Activated CD4-positive, alpha-beta memory T cell treated with anti-CD3 and anti-CD28 coated beads, Interleukin-2, amount 10 ng/mL, durations not matched to agents 7 days and 5 days (primary cell): ENCODE measurements around the gene CCDC177. TPM values are rescaled to one million over a fixed set of nuclear protein-coding genes. Genes with fewer than 3 reads are reported as not detected.
"Not testable (repeated sequence)": the region's sequence is repeated elsewhere in the genome, so short reads cannot be mapped to it uniquely, and the experiment has no call there.

Experiments
- CTCF ChIA-PET: fragments of 350-600 bp; sonication (Branson Sonifier 250); formaldehyde crosslinking; loops from one replicate; lab custom pipeline; 2021; ENCODE audit warnings: antibody characterized with exemption, inconsistent platforms; lab: Charles Lee
- POLR2A ChIA-PET: fragments of 350-600 bp; sonication (Branson Sonifier 250); formaldehyde crosslinking; loops from one replicate; lab custom pipeline; 2021; ENCODE audit warnings: antibody characterized with exemption; lab: Charles Lee
- DNase-seq: peaks from one replicate; pipeline ENCODE4 v3.0.0-alpha.2; 2020
- H3K27ac Mint-ChIP-seq: one replicate; pipeline ENCODE4 v1.8.0; 2021; ENCODE audit warnings: mild to moderate bottlenecking, mixed read lengths
- H3K27me3 Mint-ChIP-seq: one replicate; pipeline ENCODE4 v1.8.0; 2021; ENCODE audit warnings: mixed read lengths
- H3K36me3 Mint-ChIP-seq: one replicate; pipeline ENCODE4 v1.8.0; 2021; ENCODE audit warnings: low read depth, mixed read lengths
- H3K4me1 Mint-ChIP-seq: one replicate; pipeline ENCODE4 v1.8.0; 2021; ENCODE audit warnings: mixed read lengths
- H3K4me3 Mint-ChIP-seq: one replicate; pipeline ENCODE4 v1.8.0; 2021; ENCODE audit warnings: mild to moderate bottlenecking, mixed read lengths
- H3K9me3 Mint-ChIP-seq: one replicate; pipeline ENCODE4 v1.8.0; 2021; ENCODE audit warnings: mixed read lengths
- total RNA-seq, 2 experiments: library from RNA; stranded (reverse); gene quantifications; one replicate each; pipeline ENCODE4 v1.2.3, GENCODE V29; 2021

Gene CCDC177
- total RNA-seq, 2 experiments from 2014 or later: not detected

- ChIA-PET CTCF (interaction anchor here (0.8 to 3.0 kb wide), 11 partner anchors 8 to 113 kb away, joined by 3 to 18 read pairs (median 4); no protein-coding TSS in a partner anchor), POLR2A (interaction anchor here (1.0 to 5.4 kb wide), 17 partner anchors 8 to 215 kb away, joined by 3 to 118 read pairs (median 17); partner anchors contain the start of genes ERH, SLC39A9 and SRSF5)
- peaks cover 40% of the 10 kb centered on the region for H3K36me3 Mint-ChIP-seq
- peak overlapping the region; percentile 97 for H3K27ac Mint-ChIP-seq
- no peaks in the 10 kb centered on the region for H3K27me3 Mint-ChIP-seq
- no peak for DNase-seq
- peaks cover 68% of the 10 kb centered on the region for H3K4me1 Mint-ChIP-seq
- H3K4me3 Mint-ChIP-seq: peak overlapping the region; percentile 96
- H3K9me3 Mint-ChIP-seq: no peaks in the 10 kb centered on the region
Measured at GRCh38 chr14:69612783-69613130, 38.1 kb upstream of the CCDC177 start.

GRCh38 chr14:69612014-69612782 is 37.5 kb upstream of the CCDC177 start:
- CTCF ChIA-PET: interaction anchor here (0.7 to 3.0 kb wide), 11 partner anchors 13 to 155 kb away, joined by 3 to 18 read pairs (median 3); partner anchors contain the start of gene SRSF5

DNA sequence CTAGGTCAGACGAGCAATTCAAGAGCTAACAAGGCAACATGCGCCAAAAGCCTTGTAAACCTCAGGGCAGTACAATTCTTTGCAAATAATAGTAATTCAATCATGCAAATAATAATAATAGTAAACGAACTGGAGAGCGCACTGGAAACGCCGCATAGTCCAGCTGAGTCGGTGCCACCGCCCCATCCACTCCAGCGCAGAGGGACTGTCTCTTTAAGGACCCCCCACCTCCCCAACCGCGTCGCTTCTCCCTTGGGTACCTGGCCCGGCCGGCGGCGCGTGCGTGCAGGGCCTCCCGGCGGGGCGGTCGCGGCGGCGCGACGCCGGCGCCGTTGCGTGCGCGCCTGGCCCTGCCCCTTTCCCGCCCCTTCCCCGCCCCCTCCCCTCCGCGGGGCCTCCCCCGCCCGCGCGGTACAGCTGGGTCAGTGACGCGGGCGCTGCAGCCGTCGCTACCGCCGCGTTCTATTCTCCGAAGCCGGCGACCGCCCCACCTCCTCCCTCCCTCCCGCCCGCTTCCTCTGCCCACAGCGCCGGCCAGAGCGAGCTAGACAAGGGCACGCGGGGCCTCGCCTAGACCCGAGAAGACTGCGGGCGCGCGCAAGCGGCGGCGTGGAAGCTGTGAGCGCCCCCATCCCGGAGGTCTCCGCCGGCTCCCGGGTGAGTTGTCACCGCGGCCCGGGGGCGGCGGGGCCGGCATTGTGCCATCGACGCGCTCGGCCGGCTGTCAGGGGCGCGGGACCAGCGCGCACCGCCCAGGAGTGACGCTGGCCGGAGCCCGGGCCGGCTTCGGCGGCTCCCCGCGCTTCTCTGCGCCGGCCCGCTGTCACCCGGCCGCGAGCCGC is 36.7 kb upstream of the CCDC177 start, which contains the start of gene SUSD6:
Gene SUSD6, plus strand, starts transcription at position 425 of the 842 bp plus-strand sequence. CDS start 46,997 bp downstream, outside the sequence.
- ChIA-PET POLR2A (interaction anchor here (0.7 to 5.4 kb wide), 25 partner anchors 9 to 459 kb away, joined by 3 to 118 read pairs (median 6); partner anchors contain the start of genes DCAF5, ERH, SLC39A9 and SRSF5), CTCF (interaction anchor here (0.7 to 3.0 kb wide), 8 partner anchors 18 to 155 kb away, joined by 3 to 18 read pairs (median 4); partner anchors contain the start of gene SRSF5)
- H3K27ac Mint-ChIP-seq: peak within 1 kb of the TSS; percentile 97
- H3K4me1 Mint-ChIP-seq: peaks cover 56% of the 10 kb centered on the region
- H3K36me3 Mint-ChIP-seq: peaks cover 27% of the 10 kb centered on the region
- H3K27me3 Mint-ChIP-seq: no peaks in the 10 kb centered on the region
- peak; percentile 91 for DNase-seq
- no peaks in the 10 kb centered on the region for H3K9me3 Mint-ChIP-seq
- H3K4me3 Mint-ChIP-seq: peak within 1 kb of the TSS; percentile 96

More at GRCh38 chr14:69612014-69612782, 37.5 kb upstream of the CCDC177 start:
- Mint-ChIP-seq H3K4me3 (peak overlapping the region; percentile 96), H3K27ac (peak overlapping the region; percentile 97), H3K4me1 (peaks cover 64% of the 10 kb centered on the region), H3K9me3 (no peaks in the 10 kb centered on the region), H3K36me3 (peaks cover 35% of the 10 kb centered on the region), H3K27me3 (no peaks in the 10 kb centered on the region)
- DNase-seq: peak; percentile 53
- POLR2A ChIA-PET: interaction anchor here (0.6 to 5.4 kb wide), 24 partner anchors 9 to 460 kb away, joined by 3 to 118 read pairs (median 6); partner anchors contain the start of genes DCAF5, ERH, SLC39A9 and SRSF5

DNA sequence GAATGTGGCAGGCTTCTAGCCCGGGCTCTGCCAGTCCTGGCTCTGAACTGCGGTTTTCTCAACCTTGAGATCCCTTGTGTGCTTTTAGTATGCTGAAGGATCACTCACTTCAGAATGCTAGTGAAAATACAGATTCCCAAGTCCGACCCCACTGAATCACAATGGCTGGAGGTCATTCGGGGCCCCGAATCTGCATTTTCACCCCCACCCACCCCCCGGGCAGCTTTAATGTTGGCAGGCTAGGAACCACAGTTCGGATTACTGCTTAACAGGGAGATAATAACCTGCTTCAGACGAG is 36.2 kb upstream of the CCDC177 start:
- Mint-ChIP-seq H3K27ac (peak overlapping the region; percentile 86), H3K9me3 (no peaks in the 10 kb centered on the region), H3K4me3 (peak overlapping the region; percentile 81), H3K27me3 (no peaks in the 10 kb centered on the region), H3K4me1 (peaks cover 51% of the 10 kb centered on the region), H3K36me3 (peaks cover 21% of the 10 kb centered on the region)
- POLR2A ChIA-PET: interaction anchor here (0.7 to 5.4 kb wide), 18 partner anchors 11 to 213 kb away, joined by 3 to 118 read pairs (median 14); partner anchors contain the start of genes ERH, SLC39A9 and SRSF5
- CTCF ChIA-PET: interaction anchor here (0.8 to 3.0 kb wide), 7 partner anchors 18 to 156 kb away, joined by 3 to 18 read pairs (median 5); partner anchors contain the start of gene SRSF5
- no peak for DNase-seq

GRCh38 chr14:69610020-69610873 is 35.6 kb upstream of the CCDC177 start:
- H3K4me1 Mint-ChIP-seq: peaks cover 47% of the 10 kb centered on the region
- peaks cover 16% of the 10 kb centered on the region for H3K36me3 Mint-ChIP-seq
- no peak for DNase-seq
- peak overlapping the region; percentile 86 for H3K27ac Mint-ChIP-seq
- H3K27me3 Mint-ChIP-seq: no peaks in the 10 kb centered on the region
- ChIA-PET POLR2A (interaction anchor here (0.8 to 5.4 kb wide), 15 partner anchors 10 to 213 kb away, joined by 3 to 118 read pairs (median 23); partner anchors contain the start of genes ERH, SLC39A9 and SRSF5), CTCF (interaction anchor here (1.0 to 3.0 kb wide), 5 partner anchors 64 to 117 kb away, joined by 5 to 18 read pairs (median 11); no protein-coding TSS in a partner anchor)
- no peaks in the 10 kb centered on the region for H3K9me3 Mint-ChIP-seq
- H3K4me3 Mint-ChIP-seq: peak overlapping the region; percentile 81

DNA sequence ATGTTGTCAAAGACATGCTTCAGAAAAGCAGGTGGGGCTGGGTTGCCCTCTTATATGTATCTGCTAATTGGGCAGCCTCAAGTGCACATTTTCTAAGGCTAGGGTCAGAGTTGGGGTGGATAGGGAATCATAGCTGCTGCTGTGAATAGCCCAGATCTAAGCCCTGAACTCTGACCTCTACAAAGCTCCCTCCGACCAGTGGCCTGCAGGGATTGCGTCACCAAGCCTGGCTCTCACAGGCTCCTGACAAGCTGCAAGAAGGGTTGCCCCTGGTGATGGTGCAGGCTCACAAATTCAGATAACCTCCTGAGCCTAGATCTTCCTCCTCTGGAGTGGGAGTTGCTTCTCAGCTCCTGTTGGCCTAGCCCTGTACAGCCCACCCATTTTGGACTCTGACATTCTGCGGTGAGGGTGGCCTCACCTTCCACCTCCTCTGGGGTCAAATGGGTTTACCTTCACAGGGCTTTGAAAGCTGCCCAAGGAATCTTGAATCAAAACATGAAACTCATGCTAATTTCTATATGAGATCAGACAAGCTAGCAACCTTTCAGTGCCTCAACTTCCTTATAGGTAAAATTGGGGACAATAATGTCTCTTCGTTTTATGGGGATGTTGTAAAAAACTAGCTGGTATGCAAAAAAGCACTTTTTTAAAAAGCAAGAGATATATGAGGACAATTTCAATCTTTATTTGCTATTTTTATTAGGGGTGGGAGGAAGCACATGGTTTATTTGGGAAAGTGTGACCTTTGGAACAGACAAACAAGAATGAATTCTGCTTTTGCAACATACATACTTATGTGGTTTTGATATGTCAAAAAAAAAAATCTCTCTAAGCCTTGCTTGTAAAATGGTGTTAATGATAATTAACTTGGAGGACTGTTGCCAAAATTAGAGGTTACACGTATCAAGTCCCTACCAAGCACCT is 31.9 kb upstream of the CCDC177 start:
- H3K9me3 Mint-ChIP-seq: no peaks in the 10 kb centered on the region
- H3K4me3 Mint-ChIP-seq: no peak overlapping the region
- ChIA-PET POLR2A (interaction anchor here (0.8 to 2.5 kb wide), 5 partner anchors 8 to 160 kb away, joined by 3 to 12 read pairs (median 4); no protein-coding TSS in a partner anchor), CTCF (interaction anchor here (1.3 to 3.2 kb wide), 2 partner anchors 77 to 121 kb away, joined by 3 to 18 read pairs; no protein-coding TSS in a partner anchor)
- no peak for DNase-seq
- no peaks in the 10 kb centered on the region for H3K36me3 Mint-ChIP-seq
- H3K27me3 Mint-ChIP-seq: no peaks in the 10 kb centered on the region
- H3K4me1 Mint-ChIP-seq: peaks cover 30% of the 10 kb centered on the region
- H3K27ac Mint-ChIP-seq: no peak overlapping the region

DNA sequence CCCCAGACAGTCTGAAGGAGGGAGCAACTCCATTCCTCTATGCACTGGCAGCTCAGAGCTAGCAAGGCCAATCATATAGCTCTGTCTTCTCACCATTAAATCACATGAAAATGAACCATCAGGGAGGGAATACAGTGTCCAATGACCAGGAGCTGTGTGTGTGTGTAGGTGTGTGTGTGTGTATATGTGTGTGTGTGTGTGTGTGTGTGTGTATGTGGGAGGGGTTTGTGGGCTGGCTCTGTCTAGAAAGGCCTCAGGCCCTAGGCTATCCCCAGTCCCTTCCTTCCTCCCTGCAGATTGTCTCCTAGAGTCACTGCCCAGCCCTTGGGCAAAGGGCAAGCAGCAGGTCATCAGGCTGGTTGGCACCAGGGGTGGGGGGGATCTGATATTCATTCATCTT is 31.1 kb upstream of the CCDC177 start:
- H3K4me3 Mint-ChIP-seq: no peak overlapping the region
- H3K36me3 Mint-ChIP-seq: no peaks in the 10 kb centered on the region
- ChIA-PET POLR2A (interaction anchor here (0.9 to 2.5 kb wide), 4 partner anchors 9 to 161 kb away, joined by 3 to 12 read pairs (median 4); partner anchors contain the start of gene SRSF5), CTCF (interaction anchor here (0.7 to 3.2 kb wide), 8 partner anchors 8 to 179 kb away, joined by 3 to 18 read pairs (median 4); no protein-coding TSS in a partner anchor)
- no peak for DNase-seq
- H3K27me3 Mint-ChIP-seq: no peaks in the 10 kb centered on the region
- no peak overlapping the region for H3K27ac Mint-ChIP-seq
- H3K4me1 Mint-ChIP-seq: peaks cover 26% of the 10 kb centered on the region
- no peaks in the 10 kb centered on the region for H3K9me3 Mint-ChIP-seq

- Mint-ChIP-seq H3K27me3 (no peaks in the 10 kb centered on the region), H3K4me1 (peaks cover 4% of the 10 kb centered on the region), H3K27ac (no peak overlapping the region), H3K36me3 (no peaks in the 10 kb centered on the region), H3K4me3 (no peak overlapping the region), H3K9me3 (no peaks in the 10 kb centered on the region)
- POLR2A ChIA-PET: interaction anchor here (0.7 kb wide), 1 partner anchor 11 kb away, joined by 3 read pairs; the partner anchor contains the start of gene SUSD6
- no peak for DNase-seq
- CTCF ChIA-PET: interaction anchor here (0.7 to 1.6 kb wide), 4 partner anchors 21 to 651 kb away, joined by 3 to 4 read pairs (median 4); no protein-coding TSS in a partner anchor
Measured at GRCh38 chr14:69600304-69600891, 25.7 kb upstream of the CCDC177 start.

GRCh38 chr14:69599431-69599830 is 24.8 kb upstream of the CCDC177 start:
- H3K36me3 Mint-ChIP-seq, H3K4me1 Mint-ChIP-seq, H3K27me3 Mint-ChIP-seq, H3K27ac Mint-ChIP-seq, H3K9me3 Mint-ChIP-seq, DNase-seq, POLR2A ChIA-PET, H3K4me3 Mint-ChIP-seq: not testable (repeated sequence)
- CTCF ChIA-PET: interaction anchor here (0.7 to 2.1 kb wide), 5 partner anchors 94 to 652 kb away, joined by 3 to 6 read pairs (median 4); no protein-coding TSS in a partner anchor

DNA sequence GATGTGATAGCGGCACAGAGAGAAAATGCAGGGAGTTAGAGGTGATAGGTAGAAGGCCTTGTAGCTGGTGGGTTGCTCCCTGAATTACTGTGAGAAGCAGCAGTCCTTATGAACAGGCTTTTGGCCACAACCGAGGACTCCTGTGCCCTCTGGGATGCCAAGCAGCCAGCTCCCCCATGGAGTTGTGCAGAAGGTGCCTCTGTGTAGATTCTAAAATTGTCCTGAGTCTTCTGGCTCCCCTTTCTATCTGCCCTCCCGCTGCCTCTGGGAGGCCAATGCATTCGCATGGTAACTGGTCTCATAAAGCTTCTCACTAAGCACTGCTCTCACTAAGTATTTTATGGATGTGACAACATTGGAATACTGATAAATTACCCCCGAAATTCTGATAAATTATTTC is 20.7 kb upstream of the CCDC177 start:
- Mint-ChIP-seq H3K27me3 (peaks cover 4% of the 10 kb centered on the region), H3K4me3 (no peak overlapping the region), H3K27ac (no peak overlapping the region), H3K9me3 (no peaks in the 10 kb centered on the region), H3K36me3 (no peaks in the 10 kb centered on the region), H3K4me1 (no peaks in the 10 kb centered on the region)
- no peak for DNase-seq
- CTCF ChIA-PET: interaction anchor here (1.5 kb wide), 1 partner anchor 10 kb away, joined by 7 read pairs; no protein-coding TSS in a partner anchor
- POLR2A ChIA-PET: interaction anchor here (1.1 kb wide), 1 partner anchor 18 kb away, joined by 3 read pairs; no protein-coding TSS in a partner anchor
